ENCODE results near the gene PLA2G2C.
"Not testable (repeated sequence)": the region's sequence is repeated elsewhere in the genome, so short reads cannot be mapped to it uniquely, and the experiment has no call there.

Gene PLA2G2C, protein sequence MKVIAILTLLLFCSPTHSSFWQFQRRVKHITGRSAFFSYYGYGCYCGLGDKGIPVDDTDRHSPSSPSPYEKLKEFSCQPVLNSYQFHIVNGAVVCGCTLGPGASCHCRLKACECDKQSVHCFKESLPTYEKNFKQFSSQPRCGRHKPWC

DNA sequence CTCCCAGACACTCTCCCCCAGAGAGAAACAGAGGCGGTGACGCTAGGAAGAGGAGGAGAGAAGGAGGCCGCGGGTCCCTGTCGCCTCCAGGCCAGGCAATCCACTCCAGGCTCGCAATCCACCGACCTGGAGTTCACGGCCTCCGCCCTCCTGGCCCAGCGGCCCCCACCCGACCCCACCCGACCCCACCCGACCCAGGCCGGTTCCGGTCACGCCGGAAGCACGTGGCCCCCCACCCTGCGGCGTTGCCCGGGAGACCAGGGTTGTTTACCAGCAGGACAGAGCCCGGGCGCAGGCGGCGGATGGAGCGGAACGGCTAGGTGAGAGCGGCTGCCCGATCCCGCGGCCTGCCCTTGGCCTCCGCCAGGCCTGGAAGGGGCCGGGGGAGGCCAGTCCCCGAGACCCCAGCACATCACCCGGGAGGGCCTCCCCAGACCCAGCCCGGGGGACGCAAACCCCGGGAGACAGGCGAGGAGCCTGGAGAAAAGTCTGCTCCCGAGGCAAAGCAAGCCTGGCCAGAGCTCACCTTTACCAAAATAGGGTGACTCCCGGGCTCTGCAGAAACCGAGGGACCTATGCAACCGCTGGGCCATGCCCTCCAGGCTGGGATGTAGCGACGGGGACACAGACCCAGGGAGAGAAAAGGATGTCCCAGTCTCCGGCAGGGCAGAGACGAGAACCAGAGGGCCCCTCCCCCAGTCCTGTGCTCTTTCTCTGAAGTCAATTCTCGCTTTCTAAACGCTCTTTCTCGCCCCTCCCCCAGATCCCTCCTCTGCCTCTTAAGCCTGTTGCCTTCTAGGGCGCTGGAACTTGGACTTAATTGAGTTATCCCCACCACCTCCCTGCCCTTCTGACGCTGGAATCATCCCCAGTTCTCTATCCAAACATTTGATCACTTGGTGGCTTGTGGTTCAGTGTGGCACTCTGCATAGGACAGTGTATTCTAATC lies at the start of gene PLA2G2C, which contains the start of gene UBXN10:
Gene PLA2G2C, minus strand, starts transcription at position 685 of the 949 bp plus-strand sequence. CDS start 9,155 bp downstream, outside the sequence.
Gene UBXN10, plus strand, starts transcription at position 263 of the 949 bp plus-strand sequence. CDS start 4,466 bp downstream, outside the sequence.
- no peak for DNase-seq (ENCODE audit: low read depth)

DNA sequence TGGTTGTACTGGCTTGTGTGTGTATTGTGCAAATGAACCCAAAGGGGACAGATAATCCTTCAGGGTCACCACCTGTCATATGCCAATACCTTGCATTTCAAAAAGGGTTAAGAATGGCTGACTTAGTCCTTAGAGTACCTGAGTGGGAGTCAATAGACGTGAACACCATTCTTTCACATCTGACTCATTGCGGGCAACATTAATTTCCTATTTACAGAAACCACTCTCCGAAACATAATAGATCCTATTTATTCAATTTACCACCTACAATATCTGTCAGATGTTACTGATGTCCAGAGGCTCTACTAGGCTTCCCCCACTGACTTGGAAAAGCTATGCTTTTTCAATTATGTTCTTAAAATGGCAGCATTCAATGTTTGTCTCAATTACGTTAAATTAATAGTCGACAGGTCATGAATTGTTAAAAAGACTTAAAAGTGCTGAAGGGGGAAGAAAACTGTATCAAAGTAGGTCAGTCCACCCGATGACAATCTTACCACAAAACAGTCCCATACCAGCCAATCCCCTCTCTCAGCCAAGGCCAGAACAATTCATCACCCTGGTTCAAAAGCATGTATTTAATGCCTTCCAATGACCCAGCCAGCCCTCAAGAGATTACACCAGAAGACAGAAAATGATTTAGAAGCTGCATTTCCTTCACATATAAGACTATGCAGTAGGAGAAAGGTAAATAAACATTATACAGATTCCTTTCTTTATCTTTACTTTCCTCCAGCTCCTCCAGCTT lies 48.6 kb upstream of the PLA2G2C start:
- no peak for DNase-seq (ENCODE audit: low read depth)

DNA sequence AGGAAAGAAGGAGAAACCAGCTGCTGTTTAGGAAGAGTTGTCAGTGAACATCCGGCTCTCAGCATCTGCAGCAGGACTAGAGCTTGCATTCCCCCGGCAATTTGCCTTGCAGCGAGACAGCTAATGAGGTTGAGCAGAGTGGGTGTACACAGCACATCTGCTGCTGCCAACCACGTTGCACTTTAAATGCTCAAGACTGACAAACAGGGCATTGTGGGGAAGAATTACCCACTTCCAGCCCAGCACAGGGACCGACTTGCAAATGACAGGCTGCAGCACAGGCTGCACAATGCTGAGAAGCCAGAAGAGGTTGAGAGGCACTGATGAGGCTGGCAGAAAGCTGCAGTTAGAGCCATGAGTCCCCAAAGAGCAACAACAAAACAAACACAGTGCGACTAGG lies 47.5 kb upstream of the PLA2G2C start:
- no peak for DNase-seq (ENCODE audit: low read depth)

DNA sequence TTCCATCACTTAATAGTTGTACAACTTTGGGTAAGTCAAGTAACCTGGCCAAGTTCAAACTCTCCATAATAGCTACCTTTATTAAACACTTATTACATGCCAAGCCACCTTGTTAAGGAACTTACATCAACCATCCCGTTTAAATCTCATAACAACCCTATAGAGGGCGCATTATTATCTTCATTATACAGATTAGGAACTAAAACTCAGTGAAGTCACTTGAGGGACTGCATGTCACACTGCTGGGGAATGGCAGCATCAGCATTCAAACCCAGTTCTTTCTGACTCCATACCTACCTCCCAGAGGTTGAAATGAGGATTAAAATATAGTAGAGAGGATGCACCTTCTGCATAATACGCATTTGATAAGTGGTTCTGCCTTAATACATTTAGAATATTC lies 47.1 kb upstream of the PLA2G2C start:
- DNase-seq (ENCODE audit: low read depth): no peak

DNA sequence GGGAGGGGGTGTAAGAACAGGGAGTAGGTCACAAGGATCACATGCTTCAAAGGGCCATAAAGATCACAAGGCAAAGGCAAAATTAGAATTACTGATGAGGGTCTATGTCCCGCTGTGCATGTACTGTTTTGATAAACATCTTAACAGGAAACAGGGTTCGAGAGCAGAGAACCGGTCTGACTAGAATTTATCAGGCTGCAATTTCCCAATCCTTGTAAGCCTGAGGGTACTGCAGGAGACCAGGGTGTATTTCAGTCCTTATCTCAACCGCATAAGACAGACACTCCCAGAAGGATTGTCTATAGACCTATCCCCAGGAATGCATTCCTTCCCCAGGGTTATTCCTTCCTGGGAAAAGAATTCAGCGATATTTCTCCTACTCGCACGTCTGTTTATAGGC lies 46.2 kb upstream of the PLA2G2C start:
- not testable (repeated sequence) for DNase-seq (ENCODE audit: low read depth)

DNA sequence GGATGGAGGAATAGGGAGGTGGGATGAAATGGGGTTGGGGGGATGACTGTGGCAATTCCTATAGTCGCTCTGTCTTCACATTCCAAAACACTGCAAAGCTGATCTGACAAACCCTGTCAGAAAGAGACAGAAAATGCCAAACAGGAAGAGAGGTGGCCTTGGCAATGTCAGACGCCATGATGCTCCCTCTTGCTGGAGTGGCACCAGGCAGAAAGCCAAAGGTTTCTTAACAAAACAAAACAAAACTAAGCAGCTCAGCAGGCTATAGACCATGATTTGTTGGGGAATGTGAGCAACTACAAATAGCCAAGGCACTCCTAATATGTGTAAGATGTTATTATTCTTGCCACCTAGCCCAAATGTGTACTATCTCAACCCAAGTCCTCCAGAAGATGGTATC lies 42.9 kb upstream of the PLA2G2C start:
- DNase-seq (ENCODE audit: low read depth): no peak

DNA sequence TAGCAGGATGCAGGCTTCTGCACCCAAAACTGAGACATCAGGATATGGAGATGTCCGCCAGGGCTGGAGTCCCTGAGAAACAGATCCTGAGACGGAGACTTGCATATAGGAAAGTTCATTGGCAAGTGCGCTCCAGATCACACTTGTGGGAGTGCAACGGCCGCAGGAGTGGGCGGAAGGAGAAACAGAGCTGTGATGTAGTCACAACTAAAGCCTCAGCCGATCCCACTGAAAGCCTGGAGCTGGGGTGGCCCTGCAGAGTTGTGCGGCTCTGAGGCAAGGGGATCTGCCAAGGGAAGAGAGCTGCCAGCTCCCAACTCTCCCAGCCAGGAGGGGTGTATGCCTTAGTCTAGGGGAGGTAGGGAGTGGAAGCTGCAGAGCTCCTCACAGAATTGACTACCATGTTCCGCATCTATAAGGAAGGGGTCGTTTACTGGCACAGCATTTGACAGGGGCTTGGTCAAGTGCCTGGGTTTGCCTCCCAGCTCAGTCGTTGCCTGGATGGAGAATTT lies 42.1 kb upstream of the PLA2G2C start:
- no peak for DNase-seq (ENCODE audit: low read depth)

DNA sequence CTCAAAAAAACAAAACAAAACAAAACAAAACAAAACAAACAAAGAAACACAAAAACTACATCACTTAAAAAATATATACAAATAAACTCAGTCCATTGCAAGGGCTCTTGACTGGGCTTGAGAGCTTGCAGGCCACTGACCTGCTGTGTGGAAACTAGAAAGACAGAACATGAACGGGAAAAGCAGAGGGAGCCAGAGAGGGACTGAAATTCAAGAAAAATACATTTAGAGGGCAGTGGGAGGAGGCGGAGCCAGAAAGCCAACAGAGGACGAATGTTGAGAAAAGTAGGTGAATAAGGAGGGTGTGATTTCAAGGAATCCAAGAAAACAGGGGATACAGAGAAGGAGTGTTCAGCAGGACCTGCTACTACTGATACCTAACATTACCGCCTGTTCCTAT lies 41.4 kb upstream of the PLA2G2C start:
- no peak for DNase-seq (ENCODE audit: low read depth)

DNA sequence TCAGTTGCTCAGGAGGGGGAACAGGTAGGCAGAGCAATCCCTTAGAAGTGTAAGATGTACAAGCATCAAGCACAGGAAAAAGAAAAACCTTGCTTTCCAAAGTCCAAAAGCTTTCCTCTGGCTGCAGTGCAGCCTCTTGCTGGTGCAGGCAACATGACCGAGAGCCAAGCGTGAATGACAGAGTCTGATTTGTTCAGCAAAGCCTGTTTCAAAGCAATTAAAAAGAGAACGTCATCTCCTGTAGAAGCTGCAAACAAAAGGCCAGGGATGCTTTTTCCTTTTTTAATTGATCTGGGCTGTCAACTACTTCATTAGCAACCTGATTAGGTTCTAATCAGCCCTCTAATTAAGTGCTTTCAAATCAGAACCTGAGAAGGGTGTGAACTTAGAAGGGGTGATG lies 38.2 kb upstream of the PLA2G2C start:
- no peak for DNase-seq (ENCODE audit: low read depth)

DNA sequence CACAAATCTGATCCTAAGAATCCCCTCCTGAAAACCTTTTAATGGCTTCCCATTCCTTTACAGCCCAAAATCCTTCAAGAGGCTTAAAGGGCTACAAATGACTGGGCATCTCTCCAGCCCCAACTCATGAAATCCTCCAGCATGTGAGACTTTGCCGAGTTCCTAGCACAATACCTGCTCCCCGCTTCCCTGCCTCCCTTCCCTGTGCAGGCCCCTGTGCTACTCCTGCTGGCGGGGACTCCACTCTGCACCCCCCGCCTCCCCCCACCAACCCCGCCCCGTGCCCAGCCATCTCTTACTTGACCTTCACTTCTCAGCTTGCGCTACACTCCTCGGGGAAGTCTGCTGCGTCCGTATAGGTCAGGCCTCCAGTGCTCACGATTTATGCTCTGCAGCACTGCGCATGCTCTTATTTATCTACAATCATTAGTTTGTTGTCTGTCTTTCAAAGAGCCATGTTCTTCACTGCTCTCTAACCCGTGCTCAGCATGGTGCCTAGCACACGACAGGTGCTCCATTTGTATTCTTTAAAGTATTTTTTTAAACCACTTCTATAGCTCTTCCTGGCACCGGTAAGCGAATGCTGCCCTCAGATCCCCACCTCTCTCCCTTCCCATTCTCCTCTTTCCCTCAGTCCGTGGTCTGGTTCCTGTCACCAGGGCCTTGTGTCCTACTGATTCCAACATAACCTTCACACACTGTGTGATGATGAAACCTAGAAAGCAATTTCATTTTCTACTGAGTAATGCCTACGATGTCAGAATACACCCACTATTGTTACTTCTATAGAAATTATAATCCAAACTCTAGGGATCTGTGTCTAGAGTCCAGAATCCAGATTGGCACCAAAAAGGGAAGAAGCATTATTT lies 37.5 kb upstream of the PLA2G2C start:
- DNase-seq (ENCODE audit: low read depth): no peak

DNA sequence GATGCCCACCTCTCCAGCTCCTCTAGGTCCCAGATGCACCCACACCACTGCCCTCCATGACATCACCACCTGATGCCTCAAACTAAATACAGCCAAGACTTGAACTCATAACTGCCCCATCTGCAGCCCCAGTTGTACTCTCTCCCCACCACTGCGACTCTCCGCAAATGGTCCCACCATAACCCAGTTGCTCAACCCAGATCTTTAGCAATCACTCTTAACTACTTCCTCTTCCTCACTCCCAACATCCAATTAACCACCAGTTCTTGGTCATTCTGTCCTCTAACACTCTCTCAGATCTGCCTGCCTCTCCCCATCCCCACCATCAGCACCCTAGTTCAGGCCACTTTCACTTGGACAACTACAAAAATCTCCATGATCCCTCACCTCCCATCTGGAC lies 36.8 kb upstream of the PLA2G2C start:
- DNase-seq (ENCODE audit: low read depth): no peak

DNA sequence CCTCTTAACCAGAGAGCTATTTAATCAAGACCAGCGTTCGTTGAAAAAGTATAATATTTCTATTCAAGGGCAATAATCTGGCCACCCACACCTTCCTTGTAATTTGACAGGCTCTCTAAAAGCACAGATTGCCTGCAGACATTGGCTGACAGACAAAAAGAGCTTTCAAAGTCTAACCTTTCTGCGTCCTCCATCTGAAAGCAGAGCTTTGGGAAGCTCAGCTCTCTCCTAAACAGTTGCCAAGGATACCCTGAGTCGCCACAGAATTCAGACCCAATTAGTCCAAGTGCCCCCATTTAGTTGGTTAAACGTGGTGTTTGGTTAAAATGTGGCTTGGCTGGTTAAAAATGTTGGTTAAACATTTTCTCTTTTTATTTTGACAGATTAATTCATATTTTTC lies 33.7 kb upstream of the PLA2G2C start:
- no peak for DNase-seq (ENCODE audit: low read depth)

DNA sequence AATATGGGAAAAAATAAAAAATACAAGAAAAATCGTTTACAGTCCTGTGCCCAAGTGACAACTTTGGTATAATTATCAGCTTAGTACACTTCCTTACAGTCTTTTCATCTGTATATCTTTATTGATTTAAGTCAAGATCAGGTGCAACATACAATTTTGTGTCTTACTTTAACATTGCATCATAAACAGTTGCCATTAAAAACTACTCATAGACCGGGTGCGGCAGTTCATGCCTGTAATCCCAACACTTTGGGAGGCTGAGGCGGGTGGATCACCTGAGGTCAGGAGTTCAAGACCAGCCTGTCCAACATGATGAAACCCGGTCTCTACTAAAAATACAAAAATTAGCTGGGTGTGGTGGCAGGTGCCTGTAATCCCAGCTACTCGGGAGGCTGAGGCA lies 32.7 kb upstream of the PLA2G2C start:
- DNase-seq (ENCODE audit: low read depth): not testable (repeated sequence)

DNA sequence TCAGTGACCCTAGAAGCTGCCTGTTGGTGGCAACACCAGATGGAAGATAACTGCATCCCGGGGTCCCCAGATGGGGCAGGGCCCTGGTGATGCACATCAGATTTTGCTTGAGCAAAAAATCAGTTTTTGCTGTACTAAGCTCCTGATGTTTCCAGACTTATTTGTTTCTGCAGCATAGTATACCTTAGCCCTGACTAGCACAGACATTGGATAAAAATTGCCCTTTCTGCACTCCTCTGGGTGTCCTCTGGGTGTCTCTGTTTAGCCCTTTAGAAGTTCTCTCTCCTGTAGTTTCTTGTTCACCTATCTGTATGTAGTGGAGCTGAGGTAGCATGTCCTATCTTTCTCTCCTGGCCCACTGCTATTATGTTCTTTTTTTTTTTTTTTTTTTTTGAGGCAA lies 30.3 kb upstream of the PLA2G2C start:
- no peak for DNase-seq (ENCODE audit: low read depth)

DNA sequence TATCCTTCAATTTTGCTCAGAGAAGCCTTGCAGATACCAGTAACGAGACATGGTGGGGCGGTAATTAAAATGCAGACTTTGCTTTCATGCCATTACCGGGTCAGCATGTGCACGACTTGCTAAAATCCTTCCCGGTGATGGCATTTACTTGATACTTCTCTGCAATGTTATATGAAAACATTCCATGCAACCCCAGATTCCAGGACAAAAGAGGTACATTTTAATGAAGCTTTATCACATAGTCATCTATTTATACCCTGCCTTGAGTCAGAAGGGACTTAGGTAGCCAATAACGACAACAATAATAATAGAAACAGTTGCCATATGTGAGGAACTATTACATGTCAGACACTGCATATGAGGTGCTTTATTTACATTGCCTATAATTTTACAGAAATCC lies 29.4 kb upstream of the PLA2G2C start:
- no peak for DNase-seq (ENCODE audit: low read depth)

DNA sequence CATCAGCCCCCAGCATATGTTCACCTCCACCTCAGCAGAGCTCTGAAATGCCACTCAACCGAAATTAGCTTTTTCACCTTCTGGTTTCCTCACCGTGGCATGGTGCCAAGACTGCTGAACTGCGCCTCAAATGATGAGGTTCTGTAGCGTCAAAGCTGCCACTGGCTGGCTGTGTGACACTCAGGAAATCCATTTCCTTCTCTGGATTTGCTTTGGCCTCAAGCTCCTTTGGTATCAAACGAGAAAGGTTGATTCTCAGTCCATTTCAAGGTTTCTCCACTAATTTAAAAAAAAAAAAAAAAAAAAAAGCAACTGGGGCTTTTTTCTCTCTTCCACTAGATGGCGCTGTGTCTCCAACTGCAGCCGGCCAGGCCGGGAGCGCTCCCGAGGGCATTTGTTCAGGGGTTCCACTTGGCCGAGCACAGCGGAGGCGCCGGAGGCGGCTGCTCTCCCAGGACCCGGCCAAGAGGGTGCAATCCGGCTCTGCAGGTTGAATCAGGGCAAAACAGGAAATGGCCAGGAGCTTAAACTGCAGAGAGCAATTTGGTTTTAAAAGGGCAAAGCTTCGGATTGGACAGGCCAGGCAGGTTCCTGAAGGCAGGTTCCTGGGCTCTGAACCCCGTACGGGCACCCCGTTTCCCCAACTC lies 26.5 kb upstream of the PLA2G2C start:
- DNase-seq (ENCODE audit: low read depth): peak; percentile 22

DNA sequence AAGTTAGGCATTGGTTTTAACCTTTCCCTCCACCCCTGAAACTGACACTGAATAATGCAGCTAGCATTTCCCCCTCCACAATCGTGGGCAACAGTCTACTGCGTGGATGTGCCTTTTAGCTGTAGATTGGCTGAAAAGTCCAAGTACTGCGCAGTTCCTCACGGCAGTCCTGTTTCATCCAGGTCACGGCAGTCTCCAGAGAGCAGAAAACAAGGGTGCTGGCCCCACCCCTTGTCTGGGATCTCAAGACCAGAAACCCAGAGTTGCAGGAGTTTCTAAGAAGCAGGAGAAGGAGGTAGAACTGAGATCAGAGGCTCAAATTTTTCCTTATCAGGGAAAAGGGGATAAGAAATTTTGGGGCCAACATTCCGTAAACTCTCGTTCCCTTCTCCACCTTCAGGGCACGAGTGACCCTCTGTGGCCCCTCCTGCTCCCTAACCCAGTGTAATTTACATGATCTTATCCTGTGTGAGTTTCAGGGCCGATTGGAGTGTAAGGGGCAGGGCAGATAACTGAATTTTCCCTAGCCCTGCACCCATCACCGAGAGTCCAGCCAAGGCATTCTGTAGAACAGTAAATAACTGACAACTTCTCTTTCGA lies 25.9 kb upstream of the PLA2G2C start:
- no peak for DNase-seq (ENCODE audit: low read depth)

DNA sequence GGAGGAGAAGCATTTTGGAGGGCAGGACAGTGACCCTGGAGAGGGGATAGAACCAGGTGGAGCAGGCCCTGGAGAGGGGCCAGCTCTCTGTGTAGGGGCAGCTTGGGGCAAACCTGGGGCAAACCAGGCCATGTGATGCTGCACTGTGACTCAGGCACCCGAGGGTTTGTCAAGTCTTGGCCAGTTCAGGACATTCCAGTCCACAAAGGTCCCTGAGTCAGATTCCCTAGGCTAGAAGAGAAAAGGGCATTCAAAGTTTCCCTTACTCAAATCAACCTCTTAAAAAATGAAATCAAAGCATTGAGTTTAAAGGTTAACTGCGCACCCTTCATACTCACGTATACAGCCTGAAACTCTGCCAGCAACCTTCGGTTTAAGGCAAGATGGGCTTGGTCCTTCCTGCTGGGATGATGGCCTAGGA lies 25.2 kb upstream of the PLA2G2C start:
- DNase-seq (ENCODE audit: low read depth): no peak

DNA sequence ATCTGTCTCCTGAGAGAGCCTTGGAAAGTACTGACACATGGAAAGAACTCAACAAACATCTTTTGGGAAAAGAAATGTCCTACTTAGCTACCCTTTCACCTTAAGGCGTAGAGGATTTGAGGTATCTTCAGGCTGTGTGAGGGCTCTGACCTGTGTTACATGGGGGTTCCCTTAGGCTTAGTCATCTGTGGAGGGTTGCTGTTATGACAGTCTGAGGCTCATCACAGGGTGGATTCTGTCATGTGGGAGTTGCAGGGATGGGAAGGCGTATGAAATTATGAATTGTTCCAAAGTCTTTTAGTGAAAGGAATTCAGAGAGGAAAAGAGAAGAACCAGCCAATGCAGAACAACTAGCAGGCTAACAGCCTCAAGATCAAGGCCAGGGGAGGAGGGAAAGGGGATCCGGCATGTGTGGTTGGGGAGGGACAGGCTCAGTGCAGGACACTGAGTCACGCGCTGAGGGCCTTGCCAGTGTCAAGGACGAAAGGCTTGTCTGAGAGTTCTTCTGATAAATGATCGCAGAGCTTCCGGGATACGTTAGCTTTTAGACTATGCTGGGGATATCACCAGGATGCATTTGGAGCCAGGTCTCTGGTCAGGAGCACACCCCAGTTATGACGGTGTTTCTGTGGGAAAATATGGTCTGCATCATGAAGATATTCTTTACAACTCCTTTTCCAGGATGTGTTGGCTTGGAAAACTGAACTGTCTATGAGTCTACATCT lies 24.6 kb upstream of the PLA2G2C start:
- no peak for DNase-seq (ENCODE audit: low read depth)

DNA sequence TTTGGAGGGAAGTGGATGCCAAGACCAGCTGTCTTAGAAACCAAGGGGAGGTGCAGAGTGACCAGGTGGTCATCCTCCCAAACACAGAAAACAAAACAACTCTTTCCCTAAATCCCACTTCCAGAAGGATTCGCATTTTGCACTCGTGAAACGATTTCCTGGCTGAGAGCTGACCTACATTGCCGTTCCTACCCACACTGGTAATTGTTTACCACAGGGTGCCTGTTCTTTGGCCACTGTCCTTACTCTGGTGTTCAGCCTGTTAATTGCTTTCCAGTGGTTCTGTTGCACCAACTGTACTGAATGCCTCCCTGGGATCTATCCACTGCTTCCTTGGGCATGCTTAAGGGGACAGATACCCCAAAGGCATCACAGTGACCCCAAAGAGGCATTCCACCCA lies 23.2 kb upstream of the PLA2G2C start:
- DNase-seq (ENCODE audit: low read depth): no peak
